ENCODE data around the gene ARHGEF40.

DNA sequence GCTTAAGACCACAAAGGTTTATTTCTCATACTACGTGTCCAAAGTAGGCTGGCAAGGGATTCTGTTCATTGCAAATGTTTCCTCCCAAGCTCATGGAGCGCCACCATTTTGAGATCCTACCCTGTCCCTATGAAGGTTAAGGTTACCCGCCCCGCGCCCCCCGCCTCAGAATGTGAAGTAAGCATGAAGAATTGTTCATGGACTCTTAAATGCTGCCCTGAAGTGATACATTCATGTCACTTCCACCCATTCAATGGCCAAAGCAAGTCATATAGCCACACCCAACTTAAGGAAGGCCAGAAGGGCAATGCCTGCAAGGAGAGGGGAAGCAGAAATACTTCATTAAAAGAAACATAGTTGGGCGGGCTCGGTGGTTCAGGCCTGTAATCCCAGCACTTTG lies 35.0 kb downstream of the ARHGEF40 start:
- TF ChIP-seq, protein P1, sequence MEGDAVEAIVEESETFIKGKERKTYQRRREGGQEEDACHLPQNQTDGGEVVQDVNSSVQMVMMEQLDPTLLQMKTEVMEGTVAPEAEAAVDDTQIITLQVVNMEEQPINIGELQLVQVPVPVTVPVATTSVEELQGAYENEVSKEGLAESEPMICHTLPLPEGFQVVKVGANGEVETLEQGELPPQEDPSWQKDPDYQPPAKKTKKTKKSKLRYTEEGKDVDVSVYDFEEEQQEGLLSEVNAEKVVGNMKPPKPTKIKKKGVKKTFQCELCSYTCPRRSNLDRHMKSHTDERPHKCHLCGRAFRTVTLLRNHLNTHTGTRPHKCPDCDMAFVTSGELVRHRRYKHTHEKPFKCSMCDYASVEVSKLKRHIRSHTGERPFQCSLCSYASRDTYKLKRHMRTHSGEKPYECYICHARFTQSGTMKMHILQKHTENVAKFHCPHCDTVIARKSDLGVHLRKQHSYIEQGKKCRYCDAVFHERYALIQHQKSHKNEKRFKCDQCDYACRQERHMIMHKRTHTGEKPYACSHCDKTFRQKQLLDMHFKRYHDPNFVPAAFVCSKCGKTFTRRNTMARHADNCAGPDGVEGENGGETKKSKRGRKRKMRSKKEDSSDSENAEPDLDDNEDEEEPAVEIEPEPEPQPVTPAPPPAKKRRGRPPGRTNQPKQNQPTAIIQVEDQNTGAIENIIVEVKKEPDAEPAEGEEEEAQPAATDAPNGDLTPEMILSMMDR (IDR thresholded peaks at IDR 0.05; ENCODE audit: insufficient read depth, low read length), result no peak
- no peak for TF ChIP-seq GABPA (IDR thresholded peaks at IDR 0.05; ENCODE audit: low read depth)
- TF ChIP-seq POLR2AphosphoS5 (IDR thresholded peaks at IDR 0.05; ENCODE audit: low read depth), result no peak
- TF ChIP-seq, protein P2, sequence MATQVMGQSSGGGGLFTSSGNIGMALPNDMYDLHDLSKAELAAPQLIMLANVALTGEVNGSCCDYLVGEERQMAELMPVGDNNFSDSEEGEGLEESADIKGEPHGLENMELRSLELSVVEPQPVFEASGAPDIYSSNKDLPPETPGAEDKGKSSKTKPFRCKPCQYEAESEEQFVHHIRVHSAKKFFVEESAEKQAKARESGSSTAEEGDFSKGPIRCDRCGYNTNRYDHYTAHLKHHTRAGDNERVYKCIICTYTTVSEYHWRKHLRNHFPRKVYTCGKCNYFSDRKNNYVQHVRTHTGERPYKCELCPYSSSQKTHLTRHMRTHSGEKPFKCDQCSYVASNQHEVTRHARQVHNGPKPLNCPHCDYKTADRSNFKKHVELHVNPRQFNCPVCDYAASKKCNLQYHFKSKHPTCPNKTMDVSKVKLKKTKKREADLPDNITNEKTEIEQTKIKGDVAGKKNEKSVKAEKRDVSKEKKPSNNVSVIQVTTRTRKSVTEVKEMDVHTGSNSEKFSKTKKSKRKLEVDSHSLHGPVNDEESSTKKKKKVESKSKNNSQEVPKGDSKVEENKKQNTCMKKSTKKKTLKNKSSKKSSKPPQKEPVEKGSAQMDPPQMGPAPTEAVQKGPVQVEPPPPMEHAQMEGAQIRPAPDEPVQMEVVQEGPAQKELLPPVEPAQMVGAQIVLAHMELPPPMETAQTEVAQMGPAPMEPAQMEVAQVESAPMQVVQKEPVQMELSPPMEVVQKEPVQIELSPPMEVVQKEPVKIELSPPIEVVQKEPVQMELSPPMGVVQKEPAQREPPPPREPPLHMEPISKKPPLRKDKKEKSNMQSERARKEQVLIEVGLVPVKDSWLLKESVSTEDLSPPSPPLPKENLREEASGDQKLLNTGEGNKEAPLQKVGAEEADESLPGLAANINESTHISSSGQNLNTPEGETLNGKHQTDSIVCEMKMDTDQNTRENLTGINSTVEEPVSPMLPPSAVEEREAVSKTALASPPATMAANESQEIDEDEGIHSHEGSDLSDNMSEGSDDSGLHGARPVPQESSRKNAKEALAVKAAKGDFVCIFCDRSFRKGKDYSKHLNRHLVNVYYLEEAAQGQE (IDR thresholded peaks at IDR 0.05; ENCODE audit: insufficient replicate concordance, low read depth), result no peak
- no peak for TF ChIP-seq SPI1 (IDR thresholded peaks at IDR 0.05; ENCODE audit: borderline replicate concordance, low read depth)

Data from HL-60 (cell line).